H9 (cell line): ENCODE results near the gene ABHD8. TPM values are rescaled to one million over a fixed set of nuclear protein-coding genes. Genes with fewer than 3 reads are reported as not detected.

ENCODE experiments used
- DNase-seq: peaks from one replicate; pipeline ENCODE4 v3.0.0-alpha.2; 2017
- H2AFZ ChIP-seq: one replicate; pipeline ENCODE4 v1.6.1; 2013; ENCODE audit warnings: mild to moderate bottlenecking, low read length, control low read depth, moderate library complexity
- H2AK5ac ChIP-seq: 2 replicates; pipeline ENCODE4 v1.6.1; 2013; ENCODE audit warnings: low read length, control low read depth, mixed read lengths; ENCODE audit not compliant: insufficient read length
- H2BK120ac ChIP-seq: one replicate; pipeline ENCODE4 v1.6.1; 2013; ENCODE audit warnings: low read depth, mild to moderate bottlenecking, low read length, control low read depth, inconsistent platforms; ENCODE audit not compliant: poor library complexity, severe bottlenecking
- H2BK12ac ChIP-seq: 2 replicates; pipeline ENCODE4 v1.6.1; 2013; ENCODE audit warnings: low read length, control low read depth, mixed read lengths, low read depth; ENCODE audit not compliant: insufficient read length
- H2BK15ac ChIP-seq: 2 replicates; pipeline ENCODE4 v1.6.1; 2013; ENCODE audit warnings: low read depth, low read length, control low read depth
- H2BK20ac ChIP-seq: one replicate; pipeline ENCODE4 v1.6.1; 2013; ENCODE audit warnings: low read depth, mild to moderate bottlenecking, low read length, control low read depth, inconsistent platforms; ENCODE audit not compliant: poor library complexity, severe bottlenecking
- H2BK5ac ChIP-seq: 2 replicates; pipeline ENCODE4 v1.6.1; 2013; ENCODE audit warnings: low read length, control low read depth, mixed read lengths; ENCODE audit not compliant: insufficient read length
- H3K14ac ChIP-seq: 2 replicates; pipeline ENCODE4 v1.6.1; 2013; ENCODE audit warnings: low read length, control low read depth; ENCODE audit not compliant: insufficient read depth
- H3K18ac ChIP-seq: 2 replicates; pipeline ENCODE4 v1.6.1; 2013; ENCODE audit warnings: low read depth, mild to moderate bottlenecking, mixed read lengths, low read length, control low read depth; ENCODE audit not compliant: insufficient read length
- H3K23ac ChIP-seq: 2 replicates; pipeline ENCODE4 v1.6.1; 2013; ENCODE audit warnings: low read length, control low read depth, mixed read lengths, low read depth; ENCODE audit not compliant: insufficient read length
- H3K23me2 ChIP-seq: 2 replicates; pipeline ENCODE4 v1.6.1; 2013; ENCODE audit warnings: low read depth, mild to moderate bottlenecking, mixed read lengths, low read length, control low read depth; ENCODE audit not compliant: insufficient read length, poor library complexity, severe bottlenecking
- H3K27ac ChIP-seq: 2 replicates; pipeline ENCODE4 v1.5.1; 2013; ENCODE audit warnings: low read length, control low read depth, mixed read lengths, low read depth; ENCODE audit not compliant: insufficient read length
- H3K27me3 ChIP-seq: 2 replicates; pipeline ENCODE4 v1.6.1; 2013; ENCODE audit warnings: low read length, control low read depth, inconsistent platforms; ENCODE audit not compliant: insufficient read depth
- H3K4ac ChIP-seq: 2 replicates; pipeline ENCODE4 v1.6.1; 2013; ENCODE audit warnings: low read depth, mild to moderate bottlenecking, control low read depth, inconsistent platforms, low read length, moderate library complexity
- H3K4me1 ChIP-seq: 2 replicates; pipeline ENCODE4 v1.6.1; 2013; ENCODE audit warnings: low read length, control low read depth, inconsistent platforms; ENCODE audit not compliant: insufficient read depth
- H3K4me2 ChIP-seq: 2 replicates; pipeline ENCODE4 v1.6.1; 2013; ENCODE audit warnings: low read length, control low read depth, mixed read lengths; ENCODE audit not compliant: insufficient read length, insufficient read depth
- H3K56ac ChIP-seq: 2 replicates; pipeline ENCODE4 v1.6.1; 2013; ENCODE audit warnings: low read depth, mild to moderate bottlenecking, mixed read lengths, low read length, control low read depth; ENCODE audit not compliant: insufficient read length
- H3K79me1 ChIP-seq: 2 replicates; pipeline ENCODE4 v1.6.1; 2013; ENCODE audit warnings: low read depth, mild to moderate bottlenecking, moderate library complexity, low read length, control low read depth, inconsistent platforms; ENCODE audit not compliant: insufficient read depth, poor library complexity, severe bottlenecking
- H3K79me2 ChIP-seq: 2 replicates; pipeline ENCODE4 v1.6.1; 2013; ENCODE audit warnings: low read length, control low read depth, inconsistent platforms; ENCODE audit not compliant: insufficient read depth
- H3K9ac ChIP-seq: 2 replicates; pipeline ENCODE4 v1.6.1; 2013; ENCODE audit warnings: low read length, control low read depth, mixed read lengths; ENCODE audit not compliant: insufficient read length; ENCODE audit errors: extremely low read depth
- H3K9me3 ChIP-seq: one replicate; pipeline ENCODE4 v1.6.1; 2013; ENCODE audit warnings: low read depth, low read length, inconsistent platforms; ENCODE audit not compliant: control insufficient read depth
- H3T11ph ChIP-seq: one replicate; pipeline ENCODE4 v1.6.1; 2013; ENCODE audit warnings: mild to moderate bottlenecking, low read length, control low read depth, inconsistent platforms
- H4K20me1 ChIP-seq: one replicate; pipeline ENCODE4 v1.6.1; 2013; ENCODE audit not compliant: control insufficient read depth, insufficient read length, insufficient read depth
- H4K5ac ChIP-seq: 2 replicates; pipeline ENCODE4 v1.6.1; 2013; ENCODE audit warnings: low read depth, mild to moderate bottlenecking, mixed read lengths, low read length, control low read depth; ENCODE audit not compliant: insufficient read length
- H4K8ac ChIP-seq: replicated peaks from 2 replicates; pipeline ENCODE4 v1.6.1; 2013; ENCODE audit warnings: low read length, control low read depth, mixed read lengths, low read depth; ENCODE audit not compliant: insufficient read length
- H4K91ac ChIP-seq: 2 replicates; pipeline ENCODE4 v1.6.1; 2013; ENCODE audit warnings: low read depth, mild to moderate bottlenecking, moderate library complexity, mixed read lengths, low read length, control low read depth; ENCODE audit not compliant: insufficient read length
- H3K27ac Mint-ChIP-seq, 3 experiments: 2 replicates in 2 of 3; 3 replicates in 1 of 3; pipeline ENCODE4 v1.8.0; 2020 to 2021; ENCODE audit warnings: mixed read lengths in 3 of 3, mild to moderate bottlenecking in 1 of 3, moderate library complexity in 1 of 3
- H3K27me3 Mint-ChIP-seq: 2 replicates; pipeline ENCODE4 v1.8.0; 2021; ENCODE audit warnings: low read depth, mild to moderate bottlenecking, moderate library complexity, mixed read lengths
- H3K36me3 Mint-ChIP-seq, 3 experiments: 2 replicates in 2 of 3; 3 replicates in 1 of 3; pipeline ENCODE4 v1.8.0; 2020 to 2021; ENCODE audit warnings: low read depth in 3 of 3, mixed read lengths in 3 of 3; ENCODE audit not compliant: insufficient read depth in 1 of 3
- H3K4me1 Mint-ChIP-seq, 2 experiments: 2 replicates each; pipeline ENCODE4 v1.8.0; 2020; ENCODE audit warnings: mixed read lengths in 2 of 2
- H3K4me3 Mint-ChIP-seq, 2 experiments: 2 replicates in 1 of 2; 3 replicates in 1 of 2; pipeline ENCODE4 v1.8.0; 2020 to 2021; ENCODE audit warnings: mild to moderate bottlenecking in 2 of 2, mixed read lengths in 2 of 2, moderate library complexity in 1 of 2
- H3K9me3 Mint-ChIP-seq, 2 experiments: 2 replicates in 1 of 2; 3 replicates in 1 of 2; pipeline ENCODE4 v1.8.0; 2020; ENCODE audit warnings: mild to moderate bottlenecking in 2 of 2, mixed read lengths in 2 of 2, moderate library complexity in 1 of 2
- CTCF ChIP-seq: fragments of 200-600 bp; sonication (generic); conservative IDR thresholded peaks from 3 replicates; pipeline ENCODE4 v1.8.0; 2021; ENCODE audit warnings: antibody characterized with exemption, mild to moderate bottlenecking
- WGBS: extraction: QIAGEN DNeasy Blood & Tissue Kit; methylation state at CpG from one replicate; pipeline ENCODE4 v1.1.7; 2013; ENCODE audit warnings: missing lambda C conversion rate, low lambda C conversion rate, mixed read lengths; ENCODE audit not compliant: insufficient read length; ENCODE audit errors: extremely low coverage; 5-methylcytosine and 5-hydroxymethylcytosine counted together
- total RNA-seq: library from RNA; stranded (reverse); gene quantifications from 2 replicates; pipeline ENCODE4 v1.2.1, GENCODE V29; 2021

ABHD8 gene
- total RNA-seq, 1 experiment from 2014 or later: 11.7 TPM

- peaks cover 4% of the 10 kb centered on the region for H4K20me1 ChIP-seq
- H2BK12ac ChIP-seq: no peak overlapping the region
- Mint-ChIP-seq H3K9me3 (no peaks in the 10 kb centered on the region; a peak in 1 of 5 replicates), H3K4me1 (peaks cover 4 to 5% of the 10 kb centered on the region in 2 experiments; a peak in 2 of 4 replicates), H3K27me3 (peaks cover 7% of the 10 kb centered on the region), H3K27ac (no peak overlapping the region), H3K36me3 (peaks cover 44 to 52% (median 50%) of the 10 kb centered on the region in 3 experiments), H3K4me3 (no peak overlapping the region)
- no peak overlapping the region for H3K4ac ChIP-seq
- H3K14ac ChIP-seq: no peak overlapping the region
- H3K79me2 ChIP-seq: no peaks in the 10 kb centered on the region
- H3K79me1 ChIP-seq: no peaks in the 10 kb centered on the region
- H3T11ph ChIP-seq: no peak overlapping the region
- no peaks in the 10 kb centered on the region; the same call in 1 of the 2 replicates for H3K27me3 ChIP-seq
- no peak overlapping the region for H2BK5ac ChIP-seq
- peaks cover 7% of the 10 kb centered on the region for H3K23me2 ChIP-seq
- no peak overlapping the region for H3K27ac ChIP-seq
- no peak overlapping the region for H2BK20ac ChIP-seq
- H4K91ac ChIP-seq: no peak overlapping the region
- H2AK5ac ChIP-seq: no peak overlapping the region
- H2BK120ac ChIP-seq: no peak overlapping the region
- H3K9ac ChIP-seq: no peak overlapping the region
- no peak overlapping the region for H3K23ac ChIP-seq
- no peak overlapping the region for H4K5ac ChIP-seq
- H2BK15ac ChIP-seq: no peak overlapping the region
- H3K9me3 ChIP-seq: no peaks in the 10 kb centered on the region
- H3K18ac ChIP-seq: no peak overlapping the region
- H3K4me2 ChIP-seq: no peak overlapping the region
- H3K56ac ChIP-seq: no peak overlapping the region
- no peak for DNase-seq
- H3K4me1 ChIP-seq: no peaks in the 10 kb centered on the region
- TF ChIP-seq CTCF: no peak
- no peak overlapping the region for H2AFZ ChIP-seq
- no CpG with 5 or more reads among the region's 3 CpGs for WGBS
- H4K8ac ChIP-seq: no peak overlapping the region
Measured at GRCh38 chr19:17279436-17279835, 23.8 kb downstream of the ABHD8 start.
